Mucosa of descending colon (tissue), 3 donors: ENCODE measurements around the gene UST. TPM values are rescaled to one million over a fixed set of nuclear protein-coding genes. Genes with fewer than 3 reads are reported as not detected.

Experiments used
- ATAC-seq: fragments of 200-7000 bp; cut with Tn5 transposase; one replicate; pipeline ENCODE4 v1.9.1; 2020; ENCODE audit warnings: mild to moderate bottlenecking, moderate library complexity
- DNase-seq, 3 donors: peaks; one replicate each; pipeline ENCODE4 v3.0.0-alpha.2; 2020
- H3K36me3 ChIP-seq: fragments of 200-600 bp; one replicate; pipeline ENCODE4 v1.8.0; 2021; ENCODE audit warnings: low read depth, mild to moderate bottlenecking
- H3K4me1 ChIP-seq: fragments of 200-600 bp; one replicate; pipeline ENCODE4 v1.8.0; 2021; ENCODE audit warnings: low read depth, mild to moderate bottlenecking
- H3K4me3 ChIP-seq: fragments of 200-600 bp; one replicate; pipeline ENCODE4 v1.8.0; 2021; ENCODE audit warnings: mild to moderate bottlenecking
- H3K9me3 ChIP-seq: fragments of 200-600 bp; one replicate; pipeline ENCODE4 v1.8.0; 2021; ENCODE audit warnings: mild to moderate bottlenecking
- intact Hi-C, 2 donors: fragments of 100-400 bp; cut with DNase I in 1 of 2; cut with micrococcal nuclease in 1 of 2; formaldehyde crosslinking; loops; one replicate each; pipeline versions ENCODE4 v1.11.0 to v1.11.1; 2022; cut with DNase I, micrococcal nuclease
- total RNA-seq, 3 donors: library from RNA; stranded (reverse); fragmentation: NEBNext Ultra II Directional in 2 of 3; extraction: Animal tissue kit (Norgen Biotek cat#: 25700) in 2 of 3; gene quantifications; one replicate each; pipeline versions ENCODE4 v1.2.1 to v1.2.4, GENCODE V29; 2021 to 2023
- TF ChIP-seq, protein P1 (sequence below): fragments of 200-600 bp; IDR thresholded peaks from one replicate; pipeline ENCODE4 v1.8.0; 2022; ENCODE audit warnings: antibody characterized with exemption, mild to moderate bottlenecking
- donor health status: DM: no; HTN: no; CAD: no; lungs with moderate emphysema.
- donor health status: DM: no; HTN: no; CAD: no.
- donor health status: DM: no; HTN: yes; CAD: no.

Gene UST
- total RNA-seq, 3 donors from 2014 or later: 1.1 to 16.2 (median 2.1) TPM

DNA sequence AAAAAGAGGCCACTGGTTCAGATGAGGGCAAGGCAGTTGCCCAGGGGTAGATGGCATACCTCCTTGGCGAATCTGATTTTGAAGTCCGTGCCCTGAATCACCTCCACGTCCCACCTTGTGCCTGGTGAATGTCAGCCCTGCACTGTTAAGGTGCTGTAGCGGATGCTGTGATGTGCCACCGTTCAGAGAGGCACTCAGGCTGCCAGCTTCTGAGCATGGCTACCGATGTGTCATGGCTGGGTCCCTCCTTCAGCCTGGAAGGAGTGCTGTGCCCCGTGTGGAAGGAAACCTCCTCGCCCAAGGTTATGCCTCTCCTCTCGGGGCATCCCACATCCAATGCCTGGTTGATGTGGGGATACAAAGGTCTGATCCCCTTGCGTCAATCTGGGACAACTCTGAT, 43.6 kb downstream of the UST start:
- no peak overlapping the region for H3K4me3 ChIP-seq
- ATAC-seq (no peak), DNase-seq (no peak)
- intact Hi-C loops: no loop called here
- H3K4me1 ChIP-seq: no peaks in the 10 kb centered on the region
- no peaks in the 10 kb centered on the region for H3K36me3 ChIP-seq
- TF ChIP-seq, protein P1, sequence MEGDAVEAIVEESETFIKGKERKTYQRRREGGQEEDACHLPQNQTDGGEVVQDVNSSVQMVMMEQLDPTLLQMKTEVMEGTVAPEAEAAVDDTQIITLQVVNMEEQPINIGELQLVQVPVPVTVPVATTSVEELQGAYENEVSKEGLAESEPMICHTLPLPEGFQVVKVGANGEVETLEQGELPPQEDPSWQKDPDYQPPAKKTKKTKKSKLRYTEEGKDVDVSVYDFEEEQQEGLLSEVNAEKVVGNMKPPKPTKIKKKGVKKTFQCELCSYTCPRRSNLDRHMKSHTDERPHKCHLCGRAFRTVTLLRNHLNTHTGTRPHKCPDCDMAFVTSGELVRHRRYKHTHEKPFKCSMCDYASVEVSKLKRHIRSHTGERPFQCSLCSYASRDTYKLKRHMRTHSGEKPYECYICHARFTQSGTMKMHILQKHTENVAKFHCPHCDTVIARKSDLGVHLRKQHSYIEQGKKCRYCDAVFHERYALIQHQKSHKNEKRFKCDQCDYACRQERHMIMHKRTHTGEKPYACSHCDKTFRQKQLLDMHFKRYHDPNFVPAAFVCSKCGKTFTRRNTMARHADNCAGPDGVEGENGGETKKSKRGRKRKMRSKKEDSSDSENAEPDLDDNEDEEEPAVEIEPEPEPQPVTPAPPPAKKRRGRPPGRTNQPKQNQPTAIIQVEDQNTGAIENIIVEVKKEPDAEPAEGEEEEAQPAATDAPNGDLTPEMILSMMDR: no peak
- peaks cover 5% of the 10 kb centered on the region for H3K9me3 ChIP-seq

DNA sequence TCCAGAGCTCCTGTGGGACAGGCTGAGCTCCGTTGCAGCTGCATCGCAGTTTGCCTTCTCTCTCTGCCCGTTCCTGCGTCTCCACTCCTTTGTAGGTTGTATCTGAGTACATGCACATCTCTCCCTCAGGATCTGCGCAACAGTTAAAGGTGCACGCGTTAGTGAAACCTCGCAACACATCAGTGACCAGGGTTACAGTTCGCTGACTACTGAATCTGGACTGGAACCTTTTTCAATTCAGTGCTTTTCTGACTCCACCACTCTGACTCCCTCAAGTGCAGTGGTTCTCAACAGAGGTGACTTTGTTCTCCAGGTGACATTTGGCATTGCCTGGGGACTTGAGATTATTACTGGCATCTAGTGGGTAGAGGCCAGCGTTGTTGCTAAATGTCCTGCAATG, 44.0 kb downstream of the UST start:
- intact Hi-C loops: no loop called here
- Histone ChIP-seq H3K9me3 (peaks cover 5% of the 10 kb centered on the region), H3K4me3 (no peak overlapping the region), H3K36me3 (no peaks in the 10 kb centered on the region), H3K4me1 (no peaks in the 10 kb centered on the region)
- ATAC-seq (no peak), DNase-seq (no peak)
- TF ChIP-seq, protein P1: no peak

DNA sequence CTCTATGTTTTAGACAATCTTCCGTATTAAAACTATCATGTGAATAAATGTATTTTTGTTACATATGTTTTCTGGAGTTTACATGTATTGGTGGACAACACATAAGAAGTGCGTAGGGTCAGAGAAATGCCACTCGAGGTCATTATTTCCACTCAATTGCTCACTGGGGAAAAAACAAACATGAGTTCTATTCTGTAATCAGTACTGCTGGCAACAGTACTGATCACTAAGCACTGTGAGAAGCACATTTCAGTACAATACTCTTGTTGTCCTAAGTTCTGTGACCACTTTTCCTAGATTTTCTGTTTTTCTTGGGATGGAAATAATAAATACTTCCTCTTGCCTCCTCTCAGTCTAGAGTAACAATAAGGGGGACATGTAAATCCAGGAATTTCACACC, 44.5 kb downstream of the UST start:
- TF ChIP-seq, protein P1: no peak
- no peak overlapping the region for H3K4me3 ChIP-seq
- peaks cover 5% of the 10 kb centered on the region for H3K9me3 ChIP-seq
- H3K36me3 ChIP-seq: no peaks in the 10 kb centered on the region
- DNase-seq (no peak), ATAC-seq (no peak)
- intact Hi-C loops: no loop called here
- no peaks in the 10 kb centered on the region for H3K4me1 ChIP-seq

DNA sequence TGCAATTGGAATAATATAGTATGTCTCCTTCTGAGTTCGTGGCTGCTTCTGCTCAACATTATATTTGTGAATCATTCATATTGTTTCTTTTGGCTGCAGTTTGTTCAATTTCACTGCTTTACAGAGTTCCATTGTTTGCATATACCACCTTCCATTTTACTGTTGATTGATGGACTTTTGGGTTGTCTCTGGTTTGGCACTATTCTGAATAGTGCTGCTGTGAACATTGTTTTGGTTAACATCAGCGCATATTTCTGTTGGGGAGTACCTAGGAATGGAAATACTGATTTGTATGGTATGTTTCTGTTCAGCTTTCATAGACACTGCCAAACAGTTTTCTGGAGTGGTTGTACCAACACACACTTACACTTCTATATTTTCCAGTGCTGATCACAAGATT, 46.9 kb downstream of the UST start:
- Histone ChIP-seq H3K4me3 (no peak overlapping the region), H3K4me1 (no peaks in the 10 kb centered on the region), H3K36me3 (no peaks in the 10 kb centered on the region), H3K9me3 (peaks cover 5% of the 10 kb centered on the region)
- DNase-seq (no peak), ATAC-seq (no peak)
- intact Hi-C loops: no loop called here
- TF ChIP-seq, protein P1: no peak

DNA sequence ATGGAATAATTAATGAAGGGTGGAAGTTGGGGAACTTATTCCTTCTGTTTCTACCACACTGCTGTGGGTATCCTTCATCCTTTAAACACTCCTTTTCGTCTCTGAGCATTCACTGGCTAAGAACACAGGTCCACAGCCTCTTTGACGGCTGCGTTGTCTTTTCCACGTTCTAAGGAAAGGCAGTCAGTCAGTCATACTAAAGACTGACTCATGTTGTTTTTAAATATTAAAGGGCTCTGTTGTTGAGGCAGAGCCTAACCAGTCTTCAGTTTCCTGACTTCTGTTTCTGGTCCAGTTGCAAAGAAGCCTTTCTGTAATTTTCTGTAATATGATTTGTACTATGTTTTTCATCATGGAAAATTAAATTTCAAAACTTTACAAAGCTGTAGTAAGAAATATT, 48.0 kb downstream of the UST start:
- Histone ChIP-seq H3K36me3 (no peaks in the 10 kb centered on the region), H3K4me3 (no peak overlapping the region), H3K9me3 (peaks cover 5% of the 10 kb centered on the region), H3K4me1 (no peaks in the 10 kb centered on the region)
- no peak for ATAC-seq
- TF ChIP-seq, protein P1: no peak
- DNase-seq: no peak
- intact Hi-C loops: no loop called here

DNA sequence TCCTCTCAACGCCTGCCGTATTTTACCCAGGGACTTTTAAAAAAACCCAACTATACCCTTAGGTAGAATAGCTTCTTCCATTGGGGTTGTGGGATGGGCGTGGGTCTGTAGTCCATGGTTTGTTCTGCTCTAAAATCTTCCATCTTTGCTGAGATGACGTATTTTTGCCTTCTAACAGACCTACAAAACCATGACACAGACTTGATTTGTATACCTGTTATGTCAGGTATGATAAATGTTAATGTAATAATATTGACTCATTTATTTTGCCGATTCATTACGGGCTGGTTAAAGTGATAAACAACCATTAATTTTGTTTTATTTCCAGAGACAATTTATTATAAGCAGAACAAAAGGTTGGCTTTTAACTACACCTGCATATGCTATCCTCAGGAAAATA, 48.7 kb downstream of the UST start:
- ATAC-seq (no peak), DNase-seq (no peak)
- TF ChIP-seq, protein P1: no peak
- no peak overlapping the region for H3K4me3 ChIP-seq
- H3K36me3 ChIP-seq: no peaks in the 10 kb centered on the region
- intact Hi-C loops: no loop called here
- no peaks in the 10 kb centered on the region for H3K4me1 ChIP-seq
- H3K9me3 ChIP-seq: peaks cover 5% of the 10 kb centered on the region
